Erythroblast (primary cell): ENCODE measurements around the gene IL36B.

Experiments used
- GATA1 ChIP-seq: IDR thresholded peaks from 2 replicates; pipeline ENCODE4 v1.6.1; 2011; ENCODE audit warnings: low read depth, mild to moderate bottlenecking, control low read depth, low read length, moderate library complexity
- POLR2A ChIP-seq: IDR thresholded peaks from 2 replicates; pipeline ENCODE4 v1.6.1; 2011; ENCODE audit warnings: mild to moderate bottlenecking, low read length

DNA sequence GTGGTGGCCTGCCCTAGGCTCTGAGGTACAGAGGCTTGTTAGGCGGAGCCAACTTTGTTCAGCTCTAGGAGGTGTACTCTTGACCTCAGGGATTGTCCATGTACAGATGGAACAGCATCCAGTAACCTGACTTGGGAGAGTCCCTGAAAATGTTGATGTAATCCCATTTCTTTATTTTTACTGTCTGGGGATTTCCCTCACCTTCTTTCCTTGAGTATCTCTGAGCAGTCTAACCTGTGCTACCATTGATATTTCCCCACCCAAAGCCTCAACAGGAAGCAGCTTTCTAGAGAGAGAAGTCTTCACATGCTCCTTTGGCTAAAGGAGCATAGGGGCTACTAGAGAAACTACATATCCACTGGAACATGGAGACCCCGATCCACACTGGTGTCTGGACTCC, 37.0 kb downstream of the IL36B start:
- no peak for TF ChIP-seq POLR2A
- TF ChIP-seq GATA1: no peak
